ENCODE data around the gene ZDHHC1. TPM values are rescaled to one million over a fixed set of nuclear protein-coding genes. Genes with fewer than 3 reads are reported as not detected.

ZDHHC1 gene
- polyA plus RNA-seq, 3 donors: 3.3 to 14.2 (median 6.0) TPM

DNA sequence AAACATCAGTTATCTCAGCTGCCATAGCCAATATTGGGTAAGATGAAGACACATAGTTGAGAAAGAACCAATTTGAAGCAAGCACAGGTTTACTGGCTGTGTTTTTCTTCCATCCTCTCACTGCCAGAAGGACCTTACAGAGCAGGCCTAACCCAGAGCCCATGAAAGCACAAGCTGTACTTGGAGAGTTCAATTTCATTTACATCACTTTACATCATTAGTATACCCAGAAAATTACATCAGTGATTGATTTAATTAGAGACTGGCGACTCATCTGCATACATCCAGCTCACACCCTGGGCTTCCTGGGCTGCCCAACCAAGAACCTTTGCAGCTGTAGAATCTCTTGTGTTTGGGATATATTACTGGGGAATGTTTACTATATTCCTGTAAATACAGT is 66.0 kb downstream of the ZDHHC1 start:
- no CpG with 5 or more reads among the region's 1 CpG for WGBS (ENCODE audit: insufficient coverage)
- no peaks in the 10 kb centered on the region for H3K9me3 ChIP-seq (replicated peaks in 1 of 2; ENCODE audit: control insufficient read depth in 1 of 2, insufficient read depth in 1 of 2, low read length in 2 of 2)
- H3K4me2 ChIP-seq (replicated peaks; ENCODE audit: extremely low read depth, low read length, poor library complexity, severe bottlenecking): no peak overlapping the region
- no peak overlapping the region for H3K27ac Mint-ChIP-seq
- H3K79me2 ChIP-seq (ENCODE audit: insufficient read depth, low read length): no peaks in the 10 kb centered on the region
- H3K36me3 ChIP-seq (replicated peaks in 1 of 2; ENCODE audit: control insufficient read depth in 1 of 2, insufficient read depth in 2 of 2, low read length in 2 of 2): no peaks in the 10 kb centered on the region
- H3K27me3 ChIP-seq (ENCODE audit: control insufficient read depth in 2 of 2, insufficient read depth in 2 of 2, low read length in 2 of 2): no peaks in the 10 kb centered on the region
- H3K4me3 ChIP-seq (replicated peaks in 1 of 3; ENCODE audit: low read depth in 2 of 3, low read length in 3 of 3): no peak overlapping the region
- peaks cover 2% of the 10 kb centered on the region for H3K4me1 Mint-ChIP-seq
- H2AFZ ChIP-seq (ENCODE audit: insufficient read depth, low read depth, low read length, poor library complexity, severe bottlenecking): no peak overlapping the region
- no peak overlapping the region for H3K27ac ChIP-seq (ENCODE audit: low read depth in 1 of 2, low read length in 2 of 2)
- no peaks in the 10 kb centered on the region for H3K36me3 Mint-ChIP-seq
- H3K4me3 Mint-ChIP-seq: no peak overlapping the region
- intact Hi-C loops (cut with micrococcal nuclease): loop anchor here in 1 of 2 donors (10.0 kb wide), 1 partner anchor 54 kb away; no protein-coding TSS in a partner anchor
- no peak overlapping the region for H3K9ac ChIP-seq (ENCODE audit: insufficient read depth, low read length, poor library complexity, severe bottlenecking)
- no peaks in the 10 kb centered on the region for H3K9me3 Mint-ChIP-seq
- H3K27me3 Mint-ChIP-seq (ENCODE audit: low read depth in 3 of 3): peaks cover 0 to 2% (median 2%) of the 10 kb centered on the region in 3 donors
- peaks cover 0 to 4% of the 10 kb centered on the region in 2 donors for H3K4me1 ChIP-seq (ENCODE audit: control insufficient read depth in 1 of 2, insufficient read depth in 2 of 2, low read length in 2 of 2)
- TF ChIP-seq, protein P1, sequence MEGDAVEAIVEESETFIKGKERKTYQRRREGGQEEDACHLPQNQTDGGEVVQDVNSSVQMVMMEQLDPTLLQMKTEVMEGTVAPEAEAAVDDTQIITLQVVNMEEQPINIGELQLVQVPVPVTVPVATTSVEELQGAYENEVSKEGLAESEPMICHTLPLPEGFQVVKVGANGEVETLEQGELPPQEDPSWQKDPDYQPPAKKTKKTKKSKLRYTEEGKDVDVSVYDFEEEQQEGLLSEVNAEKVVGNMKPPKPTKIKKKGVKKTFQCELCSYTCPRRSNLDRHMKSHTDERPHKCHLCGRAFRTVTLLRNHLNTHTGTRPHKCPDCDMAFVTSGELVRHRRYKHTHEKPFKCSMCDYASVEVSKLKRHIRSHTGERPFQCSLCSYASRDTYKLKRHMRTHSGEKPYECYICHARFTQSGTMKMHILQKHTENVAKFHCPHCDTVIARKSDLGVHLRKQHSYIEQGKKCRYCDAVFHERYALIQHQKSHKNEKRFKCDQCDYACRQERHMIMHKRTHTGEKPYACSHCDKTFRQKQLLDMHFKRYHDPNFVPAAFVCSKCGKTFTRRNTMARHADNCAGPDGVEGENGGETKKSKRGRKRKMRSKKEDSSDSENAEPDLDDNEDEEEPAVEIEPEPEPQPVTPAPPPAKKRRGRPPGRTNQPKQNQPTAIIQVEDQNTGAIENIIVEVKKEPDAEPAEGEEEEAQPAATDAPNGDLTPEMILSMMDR (IDR thresholded peaks at IDR 0.05): no peak
- no peaks in the 10 kb centered on the region for H4K20me1 ChIP-seq (ENCODE audit: insufficient read depth, low read length)
- DNase-seq: no peak

DNA sequence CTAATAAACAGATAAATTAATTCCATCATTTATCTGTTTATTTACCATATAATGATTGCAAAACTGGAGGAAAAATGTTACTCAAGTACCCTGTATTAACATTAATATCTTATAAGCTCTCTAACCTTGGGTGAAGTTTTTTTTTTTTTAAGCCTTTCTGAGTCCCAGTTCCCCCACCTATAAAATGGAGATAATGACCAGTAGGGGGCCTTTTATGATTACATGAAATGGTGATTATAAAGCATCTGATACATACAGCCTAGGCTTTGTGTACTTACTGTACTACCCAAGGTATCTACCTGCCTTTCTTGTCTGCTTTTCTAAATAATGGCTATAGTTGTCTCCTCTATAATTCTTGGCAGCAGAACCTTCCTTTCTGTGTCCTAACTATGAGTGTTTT is 67.1 kb downstream of the ZDHHC1 start:
- Histone ChIP-seq H4K20me1 (ENCODE audit: insufficient read depth, low read length) (no peaks in the 10 kb centered on the region), H3K27ac (ENCODE audit: low read depth in 1 of 2, low read length in 2 of 2) (no peak overlapping the region), H3K9ac (ENCODE audit: insufficient read depth, low read length, poor library complexity, severe bottlenecking) (no peak overlapping the region), H3K79me2 (ENCODE audit: insufficient read depth, low read length) (no peaks in the 10 kb centered on the region), H3K4me2 (replicated peaks; ENCODE audit: extremely low read depth, low read length, poor library complexity, severe bottlenecking) (no peak overlapping the region), H3K27me3 (ENCODE audit: control insufficient read depth in 2 of 2, insufficient read depth in 2 of 2, low read length in 2 of 2) (no peaks in the 10 kb centered on the region), H3K4me3 (replicated peaks in 1 of 3; ENCODE audit: low read depth in 2 of 3, low read length in 3 of 3) (no peak overlapping the region), H2AFZ (ENCODE audit: insufficient read depth, low read depth, low read length, poor library complexity, severe bottlenecking) (no peak overlapping the region), H3K36me3 (replicated peaks in 1 of 2; ENCODE audit: control insufficient read depth in 1 of 2, insufficient read depth in 2 of 2, low read length in 2 of 2) (no peaks in the 10 kb centered on the region), H3K9me3 (replicated peaks in 1 of 2; ENCODE audit: control insufficient read depth in 1 of 2, insufficient read depth in 1 of 2, low read length in 2 of 2) (no peaks in the 10 kb centered on the region), H3K4me1 (ENCODE audit: control insufficient read depth in 1 of 2, insufficient read depth in 2 of 2, low read length in 2 of 2) (peaks cover 0 to 6% of the 10 kb centered on the region in 2 donors)
- Mint-ChIP-seq H3K4me1 (peaks cover 3% of the 10 kb centered on the region), H3K4me3 (no peak overlapping the region), H3K27me3 (ENCODE audit: low read depth in 3 of 3) (peaks cover 0 to 2% (median 2%) of the 10 kb centered on the region in 3 donors), H3K36me3 (no peaks in the 10 kb centered on the region), H3K27ac (no peak overlapping the region), H3K9me3 (no peaks in the 10 kb centered on the region)
- intact Hi-C loops (cut with micrococcal nuclease): loop anchor here in 1 of 2 donors (5.0 kb wide), 1 partner anchor 48 kb away; no protein-coding TSS in a partner anchor
- peak in 2 of 3 donors; percentile 36 to 50 for DNase-seq
- TF ChIP-seq, protein P1 (IDR thresholded peaks at IDR 0.05): peak; percentile 69
